ENCODE measurements around the gene VSIG10.

GRCh38 chr12:118145113-118145797, 41.4 kb upstream of the VSIG10 start:
- no peak for TF ChIP-seq CTCF (optimal IDR thresholded peaks at IDR 0.05 in 1 of 3, IDR thresholded peaks at IDR 0.05 in 1 of 3, conservative IDR thresholded peaks at IDR 0.05 in 1 of 3; ENCODE audit: extremely low read depth in 1 of 3, insufficient read depth in 2 of 3, low read length in 3 of 3)
- TF ChIP-seq EZH2 (IDR thresholded peaks at IDR 0.05; ENCODE audit: low read length) = no peak
